Mesenchymal stem cell (in vitro differentiated cells and primary cell): ENCODE measurements around the gene SSH3.

Experiments used
- DNase-seq: peaks from one replicate; pipeline ENCODE4 v3.0.0-alpha.2; 2013
- H2AFZ ChIP-seq: one replicate; pipeline ENCODE4 v1.6.1; 2013; ENCODE audit warnings: low read depth, mild to moderate bottlenecking, control low read depth, inconsistent platforms, low read length, moderate library complexity
- H2AK5ac ChIP-seq: 2 replicates; pipeline ENCODE4 v1.6.1; 2013; ENCODE audit warnings: low read length, moderate library complexity, mild to moderate bottlenecking, inconsistent platforms; ENCODE audit not compliant: severe bottlenecking
- H2BK120ac ChIP-seq: one replicate; pipeline ENCODE4 v1.6.1; 2013; ENCODE audit warnings: low read depth, mild to moderate bottlenecking, inconsistent platforms, low read length, moderate library complexity
- H2BK12ac ChIP-seq, 2 experiments: one replicate each; pipeline ENCODE4 v1.6.1; 2013; ENCODE audit warnings: inconsistent platforms in 2 of 2, low read length in 2 of 2, mild to moderate bottlenecking in 2 of 2, moderate library complexity in 2 of 2, control low read depth in 1 of 2
- H2BK15ac ChIP-seq: one replicate; pipeline ENCODE4 v1.6.1; 2013; ENCODE audit warnings: mild to moderate bottlenecking, low read depth, inconsistent platforms; ENCODE audit not compliant: poor library complexity, severe bottlenecking
- H2BK5ac ChIP-seq: 2 replicates; pipeline ENCODE4 v1.6.1; 2013; ENCODE audit warnings: low read depth, mild to moderate bottlenecking, low read length, control low read depth, inconsistent platforms; ENCODE audit not compliant: poor library complexity, severe bottlenecking
- H3K14ac ChIP-seq, 2 experiments: one replicate each; pipeline ENCODE4 v1.6.1; 2013; ENCODE audit warnings: inconsistent platforms in 2 of 2, low read length in 2 of 2, control low read depth in 1 of 2, mild to moderate bottlenecking in 1 of 2, moderate library complexity in 1 of 2
- H3K18ac ChIP-seq, 2 experiments: one replicate each; pipeline ENCODE4 v1.6.1; 2013; ENCODE audit warnings: inconsistent platforms in 2 of 2, low read length in 2 of 2, control low read depth in 1 of 2, low read depth in 1 of 2, mild to moderate bottlenecking in 1 of 2
- H3K23ac ChIP-seq, 2 experiments: one replicate each; pipeline ENCODE4 v1.6.1; 2013; ENCODE audit warnings: inconsistent platforms in 2 of 2, low read length in 2 of 2, mild to moderate bottlenecking in 2 of 2, moderate library complexity in 2 of 2, control low read depth in 1 of 2
- H3K27ac ChIP-seq: 2 replicates; pipeline ENCODE4 v1.5.1; 2013; ENCODE audit warnings: mild to moderate bottlenecking, moderate library complexity, low read length, control low read depth, inconsistent platforms; ENCODE audit not compliant: poor library complexity, severe bottlenecking
- H3K27me3 ChIP-seq, 2 experiments: 2 replicates each; pipeline versions ENCODE4 v1.6.1 to v1.7.0; 2013; ENCODE audit warnings: low read length in 2 of 2, mild to moderate bottlenecking in 2 of 2, moderate library complexity in 2 of 2, control low read depth in 1 of 2, inconsistent platforms in 1 of 2; ENCODE audit not compliant: control insufficient read depth in 1 of 2, insufficient read depth in 1 of 2
- H3K36me3 ChIP-seq, 2 experiments: 2 replicates each; pipeline versions ENCODE4 v1.6.1 to v1.7.0; 2013; ENCODE audit warnings: low read length in 2 of 2, control low read depth in 1 of 2, inconsistent platforms in 1 of 2, low read depth in 1 of 2, mild to moderate bottlenecking in 1 of 2; ENCODE audit not compliant: insufficient read depth in 2 of 2, control insufficient read depth in 1 of 2
- H3K4ac ChIP-seq, 2 experiments: one replicate each; pipeline ENCODE4 v1.6.1; 2013; ENCODE audit warnings: inconsistent platforms in 2 of 2, low read length in 2 of 2, mild to moderate bottlenecking in 2 of 2, moderate library complexity in 2 of 2, control low read depth in 1 of 2, low read depth in 1 of 2
- H3K4me1 ChIP-seq: 2 replicates; pipeline ENCODE4 v1.6.1; 2013; ENCODE audit warnings: low read depth, low read length, control low read depth; ENCODE audit not compliant: control insufficient read depth, insufficient read depth
- H3K4me2 ChIP-seq: 2 replicates; pipeline ENCODE4 v1.6.1; 2013; ENCODE audit warnings: low read length, mild to moderate bottlenecking, inconsistent platforms; ENCODE audit not compliant: poor library complexity, severe bottlenecking
- H3K4me3 ChIP-seq, 2 experiments: 2 replicates each; pipeline versions ENCODE4 v1.5.1 to v1.7.0; 2013; ENCODE audit warnings: low read length in 2 of 2, mild to moderate bottlenecking in 2 of 2, control low read depth in 1 of 2, low read depth in 1 of 2; ENCODE audit not compliant: insufficient read depth in 1 of 2
- H3K79me1 ChIP-seq: replicated peaks from 2 replicates; pipeline ENCODE4 v1.6.1; 2013; ENCODE audit warnings: mild to moderate bottlenecking, control low read depth, low read length, inconsistent platforms; ENCODE audit not compliant: poor library complexity, severe bottlenecking
- H3K9ac ChIP-seq: 2 replicates; pipeline ENCODE4 v1.7.0; 2013; ENCODE audit warnings: mild to moderate bottlenecking, low read length, moderate library complexity
- H3K9me3 ChIP-seq: 2 replicates; pipeline ENCODE4 v1.7.0; 2013; ENCODE audit warnings: mild to moderate bottlenecking, low read length; ENCODE audit not compliant: control insufficient read depth
- H4K8ac ChIP-seq: one replicate; pipeline ENCODE4 v1.6.1; 2013; ENCODE audit warnings: inconsistent platforms, mild to moderate bottlenecking, low read length, moderate library complexity
- H4K91ac ChIP-seq: one replicate; pipeline ENCODE4 v1.6.1; 2013; ENCODE audit warnings: mild to moderate bottlenecking, low read length, inconsistent platforms
- WGBS: methylation state at CpG from one replicate; pipeline ENCODE4 v1.1.7; 2013; ENCODE audit warnings: mixed read lengths; 5-methylcytosine and 5-hydroxymethylcytosine counted together

The SSH3 gene

DNA sequence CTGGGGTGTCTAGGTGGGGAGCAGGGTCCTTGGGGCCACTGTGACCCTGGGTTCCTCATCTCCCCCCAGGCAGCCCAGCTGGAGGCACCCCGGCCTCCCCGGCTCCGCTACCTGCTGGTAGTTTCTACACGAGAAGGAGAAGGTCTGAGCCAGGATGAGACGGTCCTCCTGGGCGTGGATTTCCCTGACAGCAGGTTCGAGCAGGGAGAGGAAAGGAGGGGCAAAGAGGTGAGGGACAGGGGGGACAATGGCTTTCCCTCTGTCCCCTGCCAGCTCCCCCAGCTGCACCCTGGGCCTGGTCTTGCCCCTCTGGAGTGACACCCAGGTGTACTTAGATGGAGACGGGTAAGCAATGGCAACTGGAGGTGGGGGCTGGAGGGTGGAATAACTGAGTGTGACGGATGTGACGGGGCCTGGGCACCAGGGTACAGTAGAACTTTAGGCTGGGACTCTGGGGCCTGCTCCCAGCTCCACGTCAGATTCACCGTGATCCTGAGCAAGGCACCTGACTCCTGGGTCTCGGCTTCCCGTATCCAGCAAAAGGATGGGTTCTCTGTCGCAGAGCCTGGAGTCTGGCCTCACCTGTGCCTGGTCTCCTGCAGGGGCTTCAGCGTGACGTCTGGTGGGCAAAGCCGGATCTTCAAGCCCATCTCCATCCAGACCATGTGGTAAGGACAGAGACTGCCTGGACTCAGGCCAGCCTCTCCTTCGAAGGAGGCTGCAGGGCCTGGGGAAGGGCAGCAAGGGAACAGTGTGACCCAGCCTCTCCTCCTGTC, 3.6 kb downstream of the SSH3 start:
- Histone ChIP-seq H3K18ac (no peak overlapping the region), H3K14ac (no peak overlapping the region), H3K4ac (no peak overlapping the region), H4K91ac (no peak overlapping the region), H3K23ac (no peak overlapping the region), H3K9me3 (no peaks in the 10 kb centered on the region), H2BK120ac (no peak overlapping the region), H3K27ac (no peak overlapping the region), H2BK12ac (no peak overlapping the region), H3K36me3 (peaks cover 21 to 56% of the 10 kb centered on the region in 2 experiments), H2AK5ac (no peak overlapping the region), H3K4me3 (no peak overlapping the region), H3K4me1 (peaks cover 24% of the 10 kb centered on the region), H3K9ac (no peak overlapping the region), H3K79me1 (peaks cover 12% of the 10 kb centered on the region), H2BK15ac (no peak overlapping the region), H2BK5ac (no peak overlapping the region), H2AFZ (no peak overlapping the region), H3K27me3 (no peaks in the 10 kb centered on the region), H3K4me2 (no peak overlapping the region), H4K8ac (no peak overlapping the region)
- DNase-seq, result no peak
- 94% methylated on average over 19 of the region's 19 CpGs for WGBS

GRCh38 chr11:67307545-67308001, 4.2 kb downstream of the SSH3 start:
- H3K36me3 ChIP-seq, result peaks cover 21 to 59% of the 10 kb centered on the region in 2 experiments
- H3K27ac ChIP-seq, result no peak overlapping the region
- no peak overlapping the region for H2BK5ac ChIP-seq
- 84% methylated on average over 12 of the region's 12 CpGs for WGBS
- no peak overlapping the region for H4K91ac ChIP-seq
- H3K9ac ChIP-seq, result no peak overlapping the region
- H2BK12ac ChIP-seq, result no peak overlapping the region
- H3K9me3 ChIP-seq, result no peaks in the 10 kb centered on the region
- H3K4me3 ChIP-seq, result no peak overlapping the region
- no peak overlapping the region for H2BK120ac ChIP-seq
- H3K27me3 ChIP-seq, result no peaks in the 10 kb centered on the region
- H3K4ac ChIP-seq, result no peak overlapping the region
- H2BK15ac ChIP-seq, result no peak overlapping the region
- H3K18ac ChIP-seq, result no peak overlapping the region
- H2AFZ ChIP-seq, result no peak overlapping the region
- H2AK5ac ChIP-seq, result no peak overlapping the region
- H3K23ac ChIP-seq, result no peak overlapping the region
- peaks cover 12% of the 10 kb centered on the region for H3K79me1 ChIP-seq
- peaks cover 20% of the 10 kb centered on the region for H3K4me1 ChIP-seq
- DNase-seq, result no peak
- no peak overlapping the region for H3K4me2 ChIP-seq
- no peak overlapping the region for H4K8ac ChIP-seq
- no peak overlapping the region for H3K14ac ChIP-seq

- Histone ChIP-seq H3K79me1 (peaks cover 12% of the 10 kb centered on the region), H3K27me3 (no peaks in the 10 kb centered on the region), H3K27ac (no peak overlapping the region), H3K4me3 (no peak overlapping the region), H2BK15ac (no peak overlapping the region), H4K8ac (no peak overlapping the region), H3K23ac (no peak overlapping the region), H2BK120ac (no peak overlapping the region), H2BK5ac (no peak overlapping the region), H3K36me3 (peaks cover 21 to 59% of the 10 kb centered on the region in 2 experiments), H2BK12ac (no peak overlapping the region), H3K4me2 (no peak overlapping the region), H4K91ac (peak overlapping the region; percentile 35), H3K4me1 (peaks cover 14% of the 10 kb centered on the region), H2AFZ (no peak overlapping the region), H3K4ac (no peak overlapping the region), H3K9me3 (no peaks in the 10 kb centered on the region), H3K14ac (no peak overlapping the region), H2AK5ac (no peak overlapping the region), H3K9ac (no peak overlapping the region), H3K18ac (no peak overlapping the region)
- no peak for DNase-seq
- WGBS, result 94% methylated on average over 18 of the region's 20 CpGs
Measured at GRCh38 chr11:67308031-67308866, 4.9 kb downstream of the SSH3 start.

DNA sequence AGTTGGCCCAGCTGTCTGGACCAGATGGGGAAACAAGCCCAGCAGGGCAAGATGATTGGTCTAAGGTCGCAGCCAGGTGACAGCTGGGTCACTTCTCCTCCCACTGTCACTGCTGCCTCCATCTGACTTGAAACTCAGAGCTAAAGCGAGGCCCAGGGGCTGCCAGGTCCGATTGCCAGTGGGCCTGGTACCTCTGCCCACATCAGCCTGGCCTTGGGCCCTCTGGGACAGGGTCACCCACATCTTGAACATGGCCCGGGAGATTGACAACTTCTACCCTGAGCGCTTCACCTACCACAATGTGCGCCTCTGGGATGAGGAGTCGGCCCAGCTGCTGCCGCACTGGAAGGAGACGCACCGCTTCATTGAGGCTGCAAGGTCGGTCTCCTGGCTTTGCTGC, 5.8 kb downstream of the SSH3 start:
- Histone ChIP-seq H2AK5ac (no peak overlapping the region), H2BK15ac (no peak overlapping the region), H2BK5ac (no peak overlapping the region), H3K9ac (no peak overlapping the region), H4K91ac (no peak overlapping the region), H3K4ac (no peak overlapping the region), H3K4me3 (no peak overlapping the region), H3K27ac (no peak overlapping the region), H2BK120ac (no peak overlapping the region), H3K9me3 (no peaks in the 10 kb centered on the region), H3K18ac (no peak overlapping the region), H3K4me2 (no peak overlapping the region), H3K23ac (no peak overlapping the region), H3K27me3 (no peaks in the 10 kb centered on the region), H4K8ac (no peak overlapping the region), H3K79me1 (peaks cover 10% of the 10 kb centered on the region), H3K14ac (no peak overlapping the region), H3K36me3 (peaks cover 21 to 59% of the 10 kb centered on the region in 2 experiments), H2BK12ac (no peak overlapping the region), H3K4me1 (peaks cover 13% of the 10 kb centered on the region), H2AFZ (no peak overlapping the region)
- whole genome bisulfite sequencing, result 99% methylated on average over 11 of the region's 11 CpGs
- DNase-seq, result no peak
